GM21825 (cell line): ENCODE data around the gene ZNF335.
"Not testable (repeated sequence)": the region's sequence is repeated elsewhere in the genome, so short reads cannot be mapped to it uniquely, and the experiment has no call there.

Experiments
- ATAC-seq: cut with Tn5 transposase; IDR thresholded peaks from one replicate; pipeline ENCODE4 v1.9.1; 2021; ENCODE audit warnings: mild to moderate bottlenecking, moderate library complexity; ENCODE audit not compliant: unreplicated experiment

ZNF335 gene

DNA sequence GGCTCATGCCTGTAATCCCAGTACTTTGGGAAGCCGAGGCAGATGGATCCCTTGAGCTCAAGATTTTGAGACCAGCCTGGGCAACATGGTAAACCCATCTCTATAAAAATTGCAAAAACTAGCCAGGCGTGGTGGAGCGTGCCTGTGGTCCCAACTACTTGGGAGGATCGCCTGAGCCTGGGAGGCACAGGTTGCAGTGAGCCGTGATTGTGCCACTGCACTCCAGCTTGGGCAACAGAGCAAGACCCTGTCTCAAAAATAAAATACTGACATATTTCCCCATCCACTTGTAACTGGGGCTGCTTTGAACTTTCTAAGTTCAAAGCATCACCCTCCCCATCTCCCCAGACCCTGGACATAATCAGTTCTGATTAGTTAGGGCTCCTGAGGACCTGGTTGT lies 29.5 kb upstream of the ZNF335 start:
- ATAC-seq, result no peak

DNA sequence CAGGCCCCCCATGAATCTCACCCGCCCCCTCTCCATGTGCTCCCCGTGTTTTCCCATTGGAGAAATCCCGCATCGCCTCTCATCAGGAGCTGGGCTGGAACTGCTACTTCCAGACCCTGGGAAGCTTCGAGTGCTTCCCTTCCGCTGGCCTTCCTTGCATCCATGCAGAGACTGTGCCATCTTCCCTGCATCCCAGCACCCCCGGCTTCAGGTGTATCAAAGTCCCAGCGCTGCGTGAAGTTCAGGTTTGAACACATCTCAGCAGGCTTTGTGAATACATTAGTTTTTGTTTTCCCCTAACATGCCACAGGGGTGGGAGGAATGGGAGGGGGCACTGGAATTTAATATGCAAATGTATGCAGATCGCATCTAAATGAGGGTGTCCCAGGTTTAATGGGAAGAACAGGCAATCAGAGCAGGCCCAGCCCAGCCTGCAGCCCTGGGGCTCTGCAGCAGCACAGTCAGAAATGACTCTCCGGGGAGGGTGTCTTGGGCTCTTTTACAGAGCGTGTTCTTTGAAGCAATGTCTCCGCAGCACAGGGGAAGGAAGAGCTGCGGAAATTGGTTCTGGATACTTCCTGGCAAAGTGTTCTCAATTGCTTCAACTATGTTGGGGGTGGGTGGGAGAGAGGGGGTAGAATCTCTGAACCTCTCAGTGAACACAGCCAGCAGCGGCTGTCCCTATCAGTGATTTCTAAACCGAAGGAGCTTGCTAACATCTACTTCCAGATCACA lies 28.4 kb upstream of the ZNF335 start:
- ATAC-seq, result no peak

GRCh38 chr20:45999557-46000261 lies 27.7 kb upstream of the ZNF335 start:
- no peak for ATAC-seq

GRCh38 chr20:45998761-45999160 lies 26.8 kb upstream of the ZNF335 start:
- ATAC-seq, result no peak

GRCh38 chr20:45998337-45998736 lies 26.3 kb upstream of the ZNF335 start:
- no peak for ATAC-seq

DNA sequence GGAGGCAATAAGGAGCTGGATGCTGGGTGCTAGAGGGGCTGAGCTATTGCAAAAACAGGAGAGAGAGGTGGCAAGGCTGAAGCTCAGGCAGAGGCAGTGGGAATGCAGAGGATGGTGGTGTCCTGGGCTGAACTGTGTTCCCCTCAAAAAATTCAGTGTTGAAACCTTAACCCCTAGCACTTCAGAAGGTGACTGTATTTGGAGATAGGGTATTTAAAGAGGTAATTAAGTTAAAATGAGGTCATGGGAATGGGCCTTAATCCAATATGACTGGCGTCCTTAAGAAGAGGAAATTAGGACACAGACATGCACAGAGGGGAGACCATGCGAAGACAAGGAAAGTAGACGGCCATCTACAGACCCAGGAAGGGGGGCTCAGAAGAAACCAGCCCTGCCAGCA lies 25.2 kb upstream of the ZNF335 start:
- ATAC-seq, result no peak

- ATAC-seq, result not testable (repeated sequence)
These were observed 23.6 kb upstream of the ZNF335 start for GRCh38 chr20:45995495-45996097.

GRCh38 chr20:45994761-45995493 lies 22.9 kb upstream of the ZNF335 start:
- ATAC-seq, result no peak

DNA sequence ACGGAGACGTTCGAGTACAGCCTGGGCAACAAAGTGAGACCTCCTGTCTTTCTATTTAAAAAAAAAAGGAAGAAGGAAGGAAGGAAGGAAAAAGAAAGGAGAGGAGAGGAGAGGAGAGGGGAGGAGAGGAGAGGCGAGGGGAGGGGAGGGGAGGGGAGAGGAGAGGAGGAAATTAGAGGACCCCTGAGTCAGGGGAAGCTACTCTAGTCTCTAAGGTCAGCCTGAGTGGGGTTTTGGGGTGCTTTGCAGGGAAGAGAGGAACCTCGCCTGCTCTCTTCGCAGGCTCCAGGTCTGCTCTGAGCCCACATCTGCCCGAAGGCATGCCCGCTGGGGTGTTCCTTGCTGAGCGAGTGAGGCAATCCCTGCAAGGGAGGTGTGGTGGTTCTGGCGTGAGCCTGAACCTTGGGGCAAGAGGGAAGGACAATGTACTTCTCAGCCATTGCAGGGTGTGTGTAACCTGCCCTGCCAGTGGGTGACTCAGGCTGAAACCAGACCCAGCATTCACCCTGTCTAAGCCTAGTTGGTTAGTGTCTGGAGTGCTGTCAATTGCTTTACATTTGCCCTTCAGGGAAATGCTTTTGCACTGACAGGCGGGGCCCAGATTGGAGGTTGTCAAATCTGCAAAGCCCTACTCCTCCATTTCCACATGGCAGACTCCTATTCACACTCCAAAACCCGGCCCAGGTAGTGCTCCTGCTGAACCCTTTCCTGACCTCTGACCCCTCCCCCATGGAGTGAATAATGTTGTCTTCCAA lies 21.4 kb upstream of the ZNF335 start:
- ATAC-seq, result no peak

- no peak for ATAC-seq
These were observed 19.6 kb upstream of the ZNF335 start for GRCh38 chr20:45991616-45992015.

DNA sequence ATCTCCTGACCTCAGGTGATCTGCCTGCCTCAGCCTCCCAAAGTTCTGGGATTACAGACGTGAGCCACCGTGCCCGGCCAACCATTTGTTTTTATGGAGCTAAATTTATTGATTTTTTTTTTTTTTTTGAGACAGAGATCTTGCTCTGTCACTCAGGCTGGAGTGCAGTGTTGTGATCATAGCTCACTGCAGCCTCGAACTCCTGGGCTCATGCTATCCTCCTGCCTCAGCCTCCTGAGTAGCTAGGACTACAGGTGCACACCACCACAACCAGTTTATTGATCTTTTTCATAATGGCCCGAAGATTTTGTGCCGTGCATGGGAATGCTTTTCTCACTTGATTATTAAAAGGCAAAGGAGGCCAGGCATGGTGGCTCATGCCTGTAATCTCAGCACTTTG lies 16.8 kb upstream of the ZNF335 start:
- not testable (repeated sequence) for ATAC-seq

- no peak for ATAC-seq
These were observed 15.2 kb upstream of the ZNF335 start for GRCh38 chr20:45987108-45987780.

- no peak for ATAC-seq
These were observed 13.6 kb upstream of the ZNF335 start for GRCh38 chr20:45985573-45985972.

DNA sequence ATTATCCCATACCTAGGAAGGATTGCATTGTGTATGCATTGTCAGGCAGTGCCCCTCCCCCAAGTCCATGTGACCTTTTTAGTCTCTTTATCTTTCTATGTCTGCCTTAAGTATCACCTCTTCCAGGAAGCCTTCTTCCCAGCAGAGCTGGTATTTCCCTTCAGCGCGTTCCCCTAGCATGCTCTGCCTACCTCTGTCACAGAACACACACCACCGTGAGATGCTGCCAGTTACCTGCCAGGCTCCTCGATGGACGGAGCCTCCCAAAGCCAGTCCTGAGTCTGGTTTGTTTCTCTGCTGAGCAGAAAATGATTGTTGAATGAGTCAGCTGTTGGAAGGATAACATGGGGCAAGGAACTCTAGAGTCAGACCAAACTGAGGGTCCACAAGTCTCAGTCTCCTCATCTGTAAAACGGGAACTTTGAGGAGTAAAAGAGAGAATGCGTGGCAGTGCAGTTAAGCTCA lies 11.3 kb upstream of the ZNF335 start:
- no peak for ATAC-seq

GRCh38 chr20:45981261-45981660 lies 9.3 kb upstream of the ZNF335 start:
- ATAC-seq, result no peak

DNA sequence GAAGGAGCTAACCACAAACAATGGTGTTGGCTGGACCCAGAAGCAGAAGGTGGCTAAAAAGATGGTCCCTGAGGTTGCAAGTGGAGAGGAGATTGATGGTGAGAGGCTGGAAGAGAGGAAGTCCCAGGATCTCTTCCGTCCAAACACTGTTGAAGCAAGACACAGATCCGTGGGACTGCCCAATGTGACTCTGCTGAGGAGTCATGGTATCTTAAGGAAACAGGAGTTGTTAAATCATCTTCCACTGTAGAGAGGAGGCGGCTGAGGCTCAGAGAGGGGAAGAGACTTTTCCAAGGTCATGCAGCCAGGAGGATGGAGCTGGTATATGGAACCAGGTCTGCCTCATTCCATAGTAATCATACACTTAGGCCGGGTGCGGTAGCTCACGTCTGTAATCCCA lies 4.1 kb upstream of the ZNF335 start:
- ATAC-seq, result no peak

DNA sequence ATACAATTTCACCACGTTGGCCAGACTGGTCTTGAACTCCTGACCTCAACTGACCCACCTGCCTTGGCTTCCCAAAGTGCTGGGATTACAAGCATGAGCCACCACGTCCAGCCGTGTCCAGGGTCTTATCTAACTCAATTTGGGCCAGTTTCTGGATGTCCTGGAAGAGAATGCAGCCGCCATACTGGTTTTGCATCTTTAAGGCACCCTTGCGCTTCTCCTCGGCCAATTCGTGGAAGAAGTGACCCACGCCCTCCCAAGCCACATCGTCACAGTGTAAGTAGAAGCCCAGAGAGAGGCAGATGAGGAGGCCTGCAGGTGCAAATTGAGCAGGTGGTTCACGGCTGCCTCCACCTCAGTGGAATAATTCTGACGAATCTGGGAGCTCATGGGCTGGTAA lies 3.7 kb upstream of the ZNF335 start:
- no peak for ATAC-seq

DNA sequence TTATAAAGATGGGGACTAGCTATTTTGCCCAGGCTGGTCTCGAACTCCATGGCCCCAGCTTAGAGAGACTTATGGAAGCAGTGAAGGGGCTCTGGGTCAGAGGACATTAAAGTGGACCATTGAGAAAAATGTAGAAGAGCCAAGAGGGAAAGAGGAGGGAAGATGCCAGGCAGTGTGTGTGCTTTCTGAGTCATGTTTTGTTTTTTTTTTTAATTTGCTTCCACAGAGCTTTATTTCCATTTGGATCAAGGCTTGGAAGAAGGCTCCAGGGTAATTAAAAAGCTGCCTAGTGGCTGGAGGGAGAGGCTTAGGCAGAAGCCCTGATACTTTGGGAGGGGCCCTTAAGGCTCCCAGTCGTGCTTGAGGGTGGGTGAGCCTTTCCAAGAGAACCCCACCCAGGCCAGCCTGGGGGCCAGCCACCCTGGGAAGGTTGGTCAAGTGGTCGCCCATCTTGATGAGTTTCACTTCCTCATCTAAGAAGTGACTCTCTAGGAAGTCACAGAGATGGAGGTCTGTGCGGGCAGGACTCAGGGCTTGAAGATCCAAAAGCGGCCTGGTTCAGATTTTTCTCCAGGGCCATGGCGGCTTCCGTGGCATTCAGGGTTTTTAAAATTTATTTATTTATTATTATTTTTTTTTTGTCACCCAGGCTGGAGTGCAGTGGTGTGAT lies 3.0 kb upstream of the ZNF335 start:
- no peak for ATAC-seq

GRCh38 chr20:45972500-45973183 lies 639 bp upstream of the ZNF335 start:
- no peak for ATAC-seq
